ENCODE results near the gene AHI1.

AHI1 gene

DNA sequence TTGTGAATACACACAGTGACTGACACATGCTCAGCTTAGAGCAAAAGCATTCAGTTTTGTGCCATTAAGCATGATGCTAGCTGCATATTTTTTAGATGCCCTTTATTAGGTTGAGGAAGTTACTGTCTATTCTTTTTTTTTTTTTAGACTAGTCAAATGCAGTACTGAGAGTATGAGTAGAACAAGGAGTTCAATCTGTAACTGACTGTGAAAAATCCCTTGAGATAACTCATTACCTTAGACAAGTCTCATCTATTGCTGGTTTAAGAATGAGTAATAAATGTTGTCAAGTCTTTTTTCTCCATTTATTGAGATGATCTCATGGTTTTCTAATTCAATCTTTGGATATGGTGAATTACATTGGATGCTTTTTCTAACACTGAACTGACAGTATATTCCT is 23.2 kb downstream of the AHI1 start:
- no peak for DNase-seq (ENCODE audit: low spot score)
- no peaks in the 10 kb centered on the region for H3K4me1 ChIP-seq (ENCODE audit: control insufficient read depth in 2 of 2, insufficient read depth in 1 of 2, low read depth in 1 of 2, low read length in 2 of 2)
- H2AFZ ChIP-seq (ENCODE audit: low read length) = no peak overlapping the region
- H2BK5ac ChIP-seq (ENCODE audit: low read length) = no peak overlapping the region
- H4K8ac ChIP-seq (ENCODE audit: low read depth, low read length) = no peak overlapping the region
- H3K27me3 ChIP-seq (ENCODE audit: control insufficient read depth in 3 of 3, insufficient read depth in 3 of 3, low read depth in 1 of 3, low read length in 3 of 3) = no peaks in the 10 kb centered on the region
- H2AK5ac ChIP-seq (ENCODE audit: low read depth, low read length) = no peak overlapping the region
- H3K18ac ChIP-seq (ENCODE audit: low read length) = no peak overlapping the region
- no peak overlapping the region for H3K27ac ChIP-seq (replicated peaks; ENCODE audit: low read length)
- no peak overlapping the region for H3K4me2 ChIP-seq (ENCODE audit: insufficient read depth, low read length, poor library complexity, severe bottlenecking)
- H3K14ac ChIP-seq (ENCODE audit: low read length) = no peak overlapping the region
- no peak overlapping the region for H2BK15ac ChIP-seq (ENCODE audit: low read length)
- H2BK120ac ChIP-seq (ENCODE audit: low read depth, low read length) = no peak overlapping the region
- H3K79me1 ChIP-seq (ENCODE audit: low read depth, low read length) = no peaks in the 10 kb centered on the region
- no peak overlapping the region for H3K9ac ChIP-seq (ENCODE audit: low read depth, low read length, poor library complexity)
- H2BK12ac ChIP-seq (ENCODE audit: low read length) = no peak overlapping the region
- no peak overlapping the region for H4K91ac ChIP-seq (ENCODE audit: low read depth, low read length, poor library complexity)
- H3K4me3 ChIP-seq (ENCODE audit: low read length in 2 of 2) = no peak overlapping the region
- H3K36me3 ChIP-seq (replicated peaks in 1 of 2; ENCODE audit: control insufficient read depth in 2 of 2, insufficient read depth in 2 of 2, low read length in 2 of 2) = peaks cover 11 to 43% of the 10 kb centered on the region in 2 donors
- no peak overlapping the region for H3K4ac ChIP-seq (ENCODE audit: low read length)
- peaks cover 9 to 15% of the 10 kb centered on the region in 2 donors for H3K9me3 ChIP-seq (replicated peaks in 1 of 2; ENCODE audit: control insufficient read depth in 2 of 2, insufficient read depth in 1 of 2, low read depth in 1 of 2, low read length in 2 of 2)
- H3K23ac ChIP-seq (ENCODE audit: low read depth, low read length, poor library complexity) = no peak overlapping the region

DNA sequence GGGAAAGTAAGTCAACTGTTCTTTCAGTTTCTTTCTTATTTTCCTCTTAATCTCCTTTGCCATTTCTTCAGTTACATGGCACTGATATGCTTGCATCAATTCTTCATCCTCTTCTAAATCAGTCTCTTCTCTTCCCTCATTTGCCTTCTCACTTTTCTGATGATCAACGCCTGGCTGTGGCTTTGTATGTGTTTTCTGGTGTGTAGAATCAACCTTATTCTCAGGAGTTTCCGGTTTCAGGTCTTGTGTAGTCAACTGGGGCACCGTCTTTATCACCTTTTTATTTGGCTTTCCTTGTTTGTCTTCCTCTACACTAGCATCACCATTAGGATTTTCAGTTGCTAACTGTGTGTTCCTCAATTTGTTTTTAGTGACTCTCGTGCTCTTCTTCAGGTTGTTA is 31.6 kb downstream of the AHI1 start:
- Histone ChIP-seq H4K8ac (ENCODE audit: low read depth, low read length) (no peak overlapping the region), H2BK12ac (ENCODE audit: low read length) (no peak overlapping the region), H3K9me3 (replicated peaks in 1 of 2; ENCODE audit: control insufficient read depth in 2 of 2, insufficient read depth in 1 of 2, low read depth in 1 of 2, low read length in 2 of 2) (no peaks in the 10 kb centered on the region), H3K9ac (ENCODE audit: low read depth, low read length, poor library complexity) (no peak overlapping the region), H3K4me1 (ENCODE audit: control insufficient read depth in 2 of 2, insufficient read depth in 1 of 2, low read depth in 1 of 2, low read length in 2 of 2) (no peaks in the 10 kb centered on the region), H2BK15ac (ENCODE audit: low read length) (no peak overlapping the region), H3K18ac (ENCODE audit: low read length) (no peak overlapping the region), H4K91ac (ENCODE audit: low read depth, low read length, poor library complexity) (no peak overlapping the region), H3K4ac (ENCODE audit: low read length) (no peak overlapping the region), H3K27ac (replicated peaks; ENCODE audit: low read length) (no peak overlapping the region), H3K23ac (ENCODE audit: low read depth, low read length, poor library complexity) (no peak overlapping the region), H2BK5ac (ENCODE audit: low read length) (no peak overlapping the region), H2AK5ac (ENCODE audit: low read depth, low read length) (no peak overlapping the region), H2BK120ac (ENCODE audit: low read depth, low read length) (no peak overlapping the region), H3K27me3 (ENCODE audit: control insufficient read depth in 3 of 3, insufficient read depth in 3 of 3, low read depth in 1 of 3, low read length in 3 of 3) (no peaks in the 10 kb centered on the region), H3K79me1 (ENCODE audit: low read depth, low read length) (no peaks in the 10 kb centered on the region), H3K4me3 (ENCODE audit: low read length in 2 of 2) (no peak overlapping the region), H3K36me3 (replicated peaks in 1 of 2; ENCODE audit: control insufficient read depth in 2 of 2, insufficient read depth in 2 of 2, low read length in 2 of 2) (peaks cover 5 to 69% of the 10 kb centered on the region in 2 donors), H3K14ac (ENCODE audit: low read length) (no peak overlapping the region), H2AFZ (ENCODE audit: low read length) (no peak overlapping the region), H3K4me2 (ENCODE audit: insufficient read depth, low read length, poor library complexity, severe bottlenecking) (no peak overlapping the region)
- no CpG with 5 or more reads among the region's 4 CpGs for WGBS, 2 donors (ENCODE audit: extremely low coverage in 2 of 2, insufficient read length in 2 of 2, insufficient replicate concordance in 1 of 2)
- no peak for DNase-seq (ENCODE audit: low spot score)

DNA sequence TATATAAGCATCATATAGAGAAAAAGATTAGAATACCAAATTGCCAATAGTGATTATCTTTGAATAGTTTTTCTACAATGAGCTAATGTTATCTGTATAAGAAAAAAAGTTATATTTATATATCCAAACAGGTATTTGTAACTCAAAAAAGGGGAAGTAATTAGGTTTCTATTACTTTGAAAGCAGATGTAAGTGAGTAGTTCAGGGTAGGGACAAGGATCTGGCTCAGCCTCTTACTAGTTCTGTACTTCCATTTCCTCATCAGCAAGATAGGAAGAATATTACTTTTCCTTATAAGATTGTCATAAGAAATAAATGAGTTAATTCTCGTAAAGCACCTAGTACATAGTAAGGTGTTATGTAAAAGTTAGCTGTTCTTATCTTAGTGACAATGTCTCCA is 32.2 kb downstream of the AHI1 start:
- Histone ChIP-seq H3K36me3 (replicated peaks in 1 of 2; ENCODE audit: control insufficient read depth in 2 of 2, insufficient read depth in 2 of 2, low read length in 2 of 2) (peaks cover 5 to 69% of the 10 kb centered on the region in 2 donors), H4K91ac (ENCODE audit: low read depth, low read length, poor library complexity) (no peak overlapping the region)

DNA sequence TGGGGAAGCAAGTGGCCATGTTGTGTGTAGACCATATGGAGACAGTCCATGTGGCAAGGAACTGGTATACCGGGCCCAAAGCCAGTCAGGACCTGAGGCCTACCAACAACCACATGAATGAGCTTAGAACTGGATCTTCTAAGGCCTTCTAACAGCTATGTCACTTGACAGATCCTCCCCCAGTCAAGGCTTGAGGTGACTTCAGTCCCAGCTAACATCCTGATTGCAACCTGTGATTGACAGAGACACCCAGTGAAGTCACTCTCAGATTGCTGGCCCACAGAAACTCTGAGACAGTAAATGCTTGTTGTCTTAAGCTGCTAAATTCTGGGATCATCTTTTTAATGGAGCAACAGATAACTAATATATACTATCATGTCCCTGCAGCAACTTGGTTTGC is 32.9 kb downstream of the AHI1 start:
- H2BK15ac ChIP-seq (ENCODE audit: low read length) = no peak overlapping the region
- no peak overlapping the region for H2AFZ ChIP-seq (ENCODE audit: low read length)
- H3K27me3 ChIP-seq (ENCODE audit: control insufficient read depth in 3 of 3, insufficient read depth in 3 of 3, low read depth in 1 of 3, low read length in 3 of 3) = no peaks in the 10 kb centered on the region
- no peak overlapping the region for H4K8ac ChIP-seq (ENCODE audit: low read depth, low read length)
- no peaks in the 10 kb centered on the region for H3K9me3 ChIP-seq (replicated peaks in 1 of 2; ENCODE audit: control insufficient read depth in 2 of 2, insufficient read depth in 1 of 2, low read depth in 1 of 2, low read length in 2 of 2)
- no peak overlapping the region for H3K4me2 ChIP-seq (ENCODE audit: insufficient read depth, low read length, poor library complexity, severe bottlenecking)
- H3K9ac ChIP-seq (ENCODE audit: low read depth, low read length, poor library complexity) = no peak overlapping the region
- H3K18ac ChIP-seq (ENCODE audit: low read length) = no peak overlapping the region
- no peak overlapping the region for H2AK5ac ChIP-seq (ENCODE audit: low read depth, low read length)
- no peak overlapping the region for H2BK12ac ChIP-seq (ENCODE audit: low read length)
- no peak overlapping the region for H3K14ac ChIP-seq (ENCODE audit: low read length)
- H2BK5ac ChIP-seq (ENCODE audit: low read length) = no peak overlapping the region
- no peaks in the 10 kb centered on the region for H3K4me1 ChIP-seq (ENCODE audit: control insufficient read depth in 2 of 2, insufficient read depth in 1 of 2, low read depth in 1 of 2, low read length in 2 of 2)
- no CpG with 5 or more reads among the region's 1 CpG for WGBS, 2 donors (ENCODE audit: extremely low coverage in 2 of 2, insufficient read length in 2 of 2, insufficient replicate concordance in 1 of 2)
- H3K36me3 ChIP-seq (replicated peaks in 1 of 2; ENCODE audit: control insufficient read depth in 2 of 2, insufficient read depth in 2 of 2, low read length in 2 of 2) = peaks cover 5 to 74% of the 10 kb centered on the region in 2 donors
- H3K27ac ChIP-seq (replicated peaks; ENCODE audit: low read length) = no peak overlapping the region
- H2BK120ac ChIP-seq (ENCODE audit: low read depth, low read length) = no peak overlapping the region
- no peak overlapping the region for H4K91ac ChIP-seq (ENCODE audit: low read depth, low read length, poor library complexity)
- no peak overlapping the region for H3K4me3 ChIP-seq (ENCODE audit: low read length in 2 of 2)
- DNase-seq (ENCODE audit: low spot score) = no peak
- no peak overlapping the region for H3K23ac ChIP-seq (ENCODE audit: low read depth, low read length, poor library complexity)
- H3K79me1 ChIP-seq (ENCODE audit: low read depth, low read length) = no peaks in the 10 kb centered on the region
- H3K4ac ChIP-seq (ENCODE audit: low read length) = no peak overlapping the region

More for the DNA sequence above, 32.2 kb downstream of the AHI1 start:
- Histone ChIP-seq H2AFZ (ENCODE audit: low read length) (no peak overlapping the region), H3K4me2 (ENCODE audit: insufficient read depth, low read length, poor library complexity, severe bottlenecking) (no peak overlapping the region), H4K8ac (ENCODE audit: low read depth, low read length) (no peak overlapping the region), H2AK5ac (ENCODE audit: low read depth, low read length) (no peak overlapping the region), H3K23ac (ENCODE audit: low read depth, low read length, poor library complexity) (no peak overlapping the region), H3K79me1 (ENCODE audit: low read depth, low read length) (no peaks in the 10 kb centered on the region), H2BK15ac (ENCODE audit: low read length) (no peak overlapping the region), H3K9me3 (replicated peaks in 1 of 2; ENCODE audit: control insufficient read depth in 2 of 2, insufficient read depth in 1 of 2, low read depth in 1 of 2, low read length in 2 of 2) (no peaks in the 10 kb centered on the region), H3K9ac (ENCODE audit: low read depth, low read length, poor library complexity) (no peak overlapping the region), H3K27ac (replicated peaks; ENCODE audit: low read length) (no peak overlapping the region), H3K14ac (ENCODE audit: low read length) (no peak overlapping the region), H3K27me3 (ENCODE audit: control insufficient read depth in 3 of 3, insufficient read depth in 3 of 3, low read depth in 1 of 3, low read length in 3 of 3) (no peaks in the 10 kb centered on the region), H3K4me3 (ENCODE audit: low read length in 2 of 2) (no peak overlapping the region), H2BK12ac (ENCODE audit: low read length) (no peak overlapping the region), H3K4me1 (ENCODE audit: control insufficient read depth in 2 of 2, insufficient read depth in 1 of 2, low read depth in 1 of 2, low read length in 2 of 2) (no peaks in the 10 kb centered on the region), H2BK120ac (ENCODE audit: low read depth, low read length) (no peak overlapping the region), H2BK5ac (ENCODE audit: low read length) (no peak overlapping the region), H3K4ac (ENCODE audit: low read length) (no peak overlapping the region), H3K18ac (ENCODE audit: low read length) (no peak overlapping the region)
- WGBS, 2 donors (ENCODE audit: extremely low coverage in 2 of 2, insufficient read length in 2 of 2, insufficient replicate concordance in 1 of 2) = no CpG with 5 or more reads among the region's 1 CpG
- no peak for DNase-seq (ENCODE audit: low spot score)

Measured in neuronal stem cell (in vitro differentiated cells).